HFFc6 (cell line): ENCODE measurements around the gene MAST3. TPM values are rescaled to one million over a fixed set of nuclear protein-coding genes. Genes with fewer than 3 reads are reported as not detected.

Experiments used
- DNase-seq: peaks from one replicate; pipeline ENCODE4 v3.0.0-alpha.2; 2018
- H3K27ac Mint-ChIP-seq: 2 replicates; pipeline ENCODE4 v1.8.0; 2020; ENCODE audit warnings: mild to moderate bottlenecking, mixed read lengths
- H3K27me3 Mint-ChIP-seq: 2 replicates; pipeline ENCODE4 v1.8.0; 2021; ENCODE audit warnings: mild to moderate bottlenecking, moderate library complexity, mixed read lengths; ENCODE audit not compliant: insufficient read depth
- H3K36me3 Mint-ChIP-seq: 2 replicates; pipeline ENCODE4 v1.8.0; 2021; ENCODE audit warnings: low read depth, mixed read lengths
- H3K4me1 Mint-ChIP-seq: 2 replicates; pipeline ENCODE4 v1.8.0; 2020; ENCODE audit warnings: low read depth, mixed read lengths
- H3K4me3 Mint-ChIP-seq: 2 replicates; pipeline ENCODE4 v1.8.0; 2020; ENCODE audit warnings: mild to moderate bottlenecking, moderate library complexity, mixed read lengths
- H3K9me3 Mint-ChIP-seq: 2 replicates; pipeline ENCODE4 v1.8.0; 2020; ENCODE audit warnings: mild to moderate bottlenecking, mixed read lengths
- CTCF ChIP-seq: fragments of 200-600 bp; sonication (generic); IDR thresholded peaks from 2 replicates; pipeline ENCODE4 v1.5.0; 2021; ENCODE audit warnings: antibody characterized with exemption, mild to moderate bottlenecking
- total RNA-seq, 6 experiments: library from RNA; stranded (reverse); fragmentation: NEBNext Ultra II Directional; extraction: Animal tissue kit (Norgen Biotek cat#: 25700); gene quantifications; 2 replicates in 1 of 6; 3 replicates in 5 of 6; pipeline ENCODE4 v1.2.3, GENCODE V29; 2021

Gene MAST3
- total RNA-seq, 6 experiments from 2014 or later, result 12.2 to 17.4 (median 13.2) TPM

- no peak overlapping the region for H3K4me3 Mint-ChIP-seq
- no peaks in the 10 kb centered on the region for H3K9me3 Mint-ChIP-seq
- H3K27me3 Mint-ChIP-seq, result peaks cover 5% of the 10 kb centered on the region
- TF ChIP-seq CTCF, result no peak
- H3K27ac Mint-ChIP-seq, result no peak overlapping the region
- H3K4me1 Mint-ChIP-seq, result peaks cover 6% of the 10 kb centered on the region
- no peak for DNase-seq
- H3K36me3 Mint-ChIP-seq, result no peaks in the 10 kb centered on the region
Observed at GRCh38 chr19:18062028-18062427, 35.5 kb upstream of the MAST3 start.

GRCh38 chr19:18063463-18063862, 34.1 kb upstream of the MAST3 start:
- no peak overlapping the region for H3K4me3 Mint-ChIP-seq
- TF ChIP-seq CTCF, result no peak; the same call in 1 of the 2 replicates
- no peak overlapping the region for H3K27ac Mint-ChIP-seq
- no peaks in the 10 kb centered on the region for H3K9me3 Mint-ChIP-seq
- H3K36me3 Mint-ChIP-seq, result no peaks in the 10 kb centered on the region
- peaks cover 1% of the 10 kb centered on the region for H3K4me1 Mint-ChIP-seq
- no peak for DNase-seq
- peaks cover 5% of the 10 kb centered on the region for H3K27me3 Mint-ChIP-seq

DNA sequence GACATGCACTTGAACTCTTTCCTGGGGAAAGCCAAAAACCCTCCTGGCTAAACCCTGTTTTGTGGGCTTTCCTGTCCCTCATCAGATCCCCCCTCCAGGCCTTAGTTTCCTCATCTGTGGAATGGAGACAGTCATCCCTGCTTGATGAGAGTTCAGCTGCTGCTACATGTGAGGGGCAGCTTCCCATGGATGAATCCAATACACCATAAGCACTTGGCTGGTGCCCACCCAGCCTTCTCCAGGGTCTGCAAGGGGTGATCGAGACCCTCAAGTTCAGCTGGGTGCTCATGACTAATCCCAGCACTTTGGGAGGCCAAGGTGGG, 32.4 kb upstream of the MAST3 start:
- Mint-ChIP-seq H3K4me1 (no peaks in the 10 kb centered on the region; the same call in 1 of the 2 replicates), H3K4me3 (no peak overlapping the region), H3K36me3 (no peaks in the 10 kb centered on the region), H3K9me3 (no peaks in the 10 kb centered on the region), H3K27me3 (peaks cover 5% of the 10 kb centered on the region), H3K27ac (no peak overlapping the region)
- no peak for DNase-seq
- TF ChIP-seq CTCF, result no peak

DNA sequence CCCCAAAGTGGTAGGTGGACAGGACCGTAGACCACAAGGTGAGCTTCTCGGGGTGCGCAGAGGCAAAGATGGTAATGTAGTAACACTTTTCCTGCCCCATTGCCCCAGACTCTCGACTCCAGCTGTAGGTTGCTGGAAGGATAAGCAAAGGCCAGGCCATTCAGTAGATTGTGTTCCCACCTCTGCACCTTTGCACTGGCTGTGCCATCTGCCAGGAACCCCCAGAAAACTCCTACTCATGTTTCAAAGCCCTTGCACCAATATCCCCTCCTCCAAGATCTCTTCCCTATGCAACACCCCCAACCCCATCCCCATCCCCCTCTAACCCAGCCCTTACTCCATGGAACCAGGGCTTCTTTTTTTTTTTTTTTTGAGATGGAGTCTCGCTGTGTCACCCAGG, 29.2 kb upstream of the MAST3 start:
- H3K36me3 Mint-ChIP-seq, result no peaks in the 10 kb centered on the region
- no peak for TF ChIP-seq CTCF

DNA sequence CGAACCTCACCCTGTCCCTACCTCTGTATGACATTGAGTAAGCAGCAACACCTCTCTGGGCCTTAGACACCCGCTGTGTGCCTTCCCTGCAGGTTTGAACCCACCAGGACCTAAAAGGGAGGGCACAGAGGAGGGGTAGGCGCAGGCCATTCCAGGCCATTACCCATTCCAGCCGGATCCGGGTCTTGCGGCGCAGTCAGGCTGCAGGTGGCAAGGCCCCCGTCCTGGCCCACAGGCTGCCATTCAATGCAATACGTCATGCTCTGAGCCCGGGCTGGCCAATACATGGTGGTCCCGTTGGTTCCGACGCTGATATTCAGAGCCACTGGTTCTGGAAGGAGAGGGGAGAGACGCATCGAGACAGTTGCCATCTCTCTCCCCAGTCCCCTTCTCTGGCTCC, 28.2 kb upstream of the MAST3 start:
- Mint-ChIP-seq H3K9me3 (no peaks in the 10 kb centered on the region), H3K27me3 (peaks cover 7% of the 10 kb centered on the region), H3K27ac (no peak overlapping the region), H3K4me3 (no peak overlapping the region), H3K4me1 (no peaks in the 10 kb centered on the region; the same call in 1 of the 2 replicates), H3K36me3 (no peaks in the 10 kb centered on the region)
- no peak for DNase-seq
- no peak for TF ChIP-seq CTCF

More for the DNA sequence above, 29.2 kb upstream of the MAST3 start:
- Mint-ChIP-seq H3K9me3 (no peaks in the 10 kb centered on the region), H3K27me3 (peaks cover 7% of the 10 kb centered on the region), H3K4me1 (no peaks in the 10 kb centered on the region; the same call in 1 of the 2 replicates), H3K4me3 (no peak overlapping the region), H3K27ac (no peak overlapping the region)
- DNase-seq, result no peak

DNA sequence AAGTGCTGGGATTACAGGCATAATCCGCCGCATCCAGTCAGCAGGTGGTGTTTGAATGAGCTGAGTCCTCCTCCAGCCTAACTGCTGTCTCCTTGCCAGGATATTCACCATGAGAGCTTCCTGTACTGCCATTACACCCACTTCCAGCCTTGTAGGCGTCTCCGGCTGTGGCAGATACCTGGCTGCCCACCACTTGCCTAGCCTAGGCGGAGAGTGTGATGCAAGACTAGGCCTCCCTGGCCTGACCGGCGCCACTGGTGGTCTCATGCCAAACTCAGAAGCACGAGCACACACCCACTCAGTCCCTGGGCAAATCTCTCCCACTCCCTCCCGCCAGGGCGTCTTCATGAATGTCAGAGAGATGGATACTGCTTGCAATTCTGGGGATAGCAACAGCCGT, 27.4 kb upstream of the MAST3 start:
- no peak overlapping the region for H3K4me3 Mint-ChIP-seq
- H3K4me1 Mint-ChIP-seq, result no peaks in the 10 kb centered on the region
- H3K36me3 Mint-ChIP-seq, result no peaks in the 10 kb centered on the region
- DNase-seq, result no peak
- H3K27me3 Mint-ChIP-seq, result peaks cover 9% of the 10 kb centered on the region
- no peak overlapping the region for H3K27ac Mint-ChIP-seq
- no peaks in the 10 kb centered on the region for H3K9me3 Mint-ChIP-seq
- TF ChIP-seq CTCF, result no peak
